ENCODE measurements around the gene TMEFF2. TPM values are rescaled to one million over a fixed set of nuclear protein-coding genes. Genes with fewer than 3 reads are reported as not detected.

Gene TMEFF2, protein sequence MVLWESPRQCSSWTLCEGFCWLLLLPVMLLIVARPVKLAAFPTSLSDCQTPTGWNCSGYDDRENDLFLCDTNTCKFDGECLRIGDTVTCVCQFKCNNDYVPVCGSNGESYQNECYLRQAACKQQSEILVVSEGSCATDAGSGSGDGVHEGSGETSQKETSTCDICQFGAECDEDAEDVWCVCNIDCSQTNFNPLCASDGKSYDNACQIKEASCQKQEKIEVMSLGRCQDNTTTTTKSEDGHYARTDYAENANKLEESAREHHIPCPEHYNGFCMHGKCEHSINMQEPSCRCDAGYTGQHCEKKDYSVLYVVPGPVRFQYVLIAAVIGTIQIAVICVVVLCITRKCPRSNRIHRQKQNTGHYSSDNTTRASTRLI
- 0.12 and 0.34 TPM in 2 replicates for total RNA-seq (2014; rRNA removed; shearing (Covaris generic))

DNA sequence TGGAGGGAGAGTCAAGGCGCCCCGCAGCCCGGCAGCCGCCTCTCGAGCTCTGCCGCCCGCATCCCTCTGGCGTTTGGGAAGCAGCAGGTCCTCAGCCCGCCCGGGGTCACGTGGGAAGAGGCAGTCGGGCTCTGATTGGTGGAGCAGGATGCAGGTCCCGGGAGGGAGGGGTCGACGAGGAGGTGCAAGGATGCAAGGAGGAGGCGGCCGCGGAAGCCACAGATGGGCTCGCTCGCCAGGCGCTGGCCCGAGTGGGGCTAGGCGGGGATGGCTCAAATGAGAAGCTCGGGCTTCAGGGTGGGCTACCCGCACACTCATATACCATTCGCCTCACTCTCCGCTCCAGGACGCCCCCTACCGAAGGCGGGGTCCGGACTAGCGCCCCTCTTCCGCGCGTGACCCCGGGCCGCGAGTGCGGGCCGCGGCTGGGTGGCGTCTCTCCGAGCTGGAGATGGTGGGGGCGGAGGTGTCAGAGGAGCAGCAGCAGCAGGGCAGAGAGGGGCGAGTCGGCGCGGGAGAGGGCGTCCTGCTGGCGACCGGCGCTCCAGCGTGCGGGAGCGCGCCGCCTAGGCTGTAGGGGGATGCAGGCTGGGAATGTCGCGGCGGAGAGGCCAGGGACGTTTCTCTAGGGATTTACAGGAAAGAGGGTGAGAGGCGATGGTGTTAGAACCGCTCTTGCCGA, at the start of gene TMEFF2:
Gene TMEFF2 (minus strand): TSS at position 68 of the 682 bp plus-strand sequence. CDS start 409 bp downstream, outside the sequence.
- DNase-seq (ENCODE audit: low read depth), result peak; percentile 80

DNA sequence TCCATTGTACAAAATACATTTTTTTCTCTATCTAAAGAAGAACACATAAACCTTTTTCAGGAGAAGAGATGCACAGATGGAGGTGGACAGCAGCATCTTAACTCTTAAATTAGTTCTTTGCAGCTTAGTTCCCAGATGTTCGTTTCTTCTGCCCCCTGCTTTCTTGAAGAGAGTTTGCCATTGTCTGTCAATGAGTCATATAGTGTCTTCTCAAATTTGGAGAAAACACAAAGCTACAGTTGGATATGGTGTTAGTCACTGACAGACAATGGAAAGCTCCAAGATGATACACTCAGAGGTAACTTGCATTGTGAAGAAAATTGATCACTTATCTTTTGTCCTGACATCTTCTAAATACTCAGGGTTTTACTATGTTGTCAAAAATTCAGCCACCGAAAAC, 48.8 kb upstream of the TMEFF2 start:
- peak; percentile 22 for DNase-seq (ENCODE audit: low read depth)

DNA sequence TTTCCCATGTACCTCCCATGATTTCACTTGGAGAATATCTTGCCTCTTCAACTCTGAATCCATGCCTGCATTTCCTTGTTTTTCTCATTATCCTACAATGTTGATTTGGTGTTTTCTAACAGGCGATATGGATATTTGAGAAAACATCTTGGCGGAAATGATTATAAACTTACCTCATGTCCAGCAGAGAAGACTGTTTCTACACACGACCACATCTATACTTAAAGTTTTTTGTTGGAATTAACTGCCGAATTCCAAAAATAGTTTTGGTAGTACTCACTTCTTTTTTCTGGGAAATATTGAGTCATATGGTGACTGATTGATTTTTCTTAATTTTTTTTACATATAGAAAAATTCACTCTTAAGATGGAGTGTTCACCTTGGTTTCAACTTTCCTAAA, 41.4 kb upstream of the TMEFF2 start:
- DNase-seq (ENCODE audit: low read depth), result peak; percentile 44

DNA sequence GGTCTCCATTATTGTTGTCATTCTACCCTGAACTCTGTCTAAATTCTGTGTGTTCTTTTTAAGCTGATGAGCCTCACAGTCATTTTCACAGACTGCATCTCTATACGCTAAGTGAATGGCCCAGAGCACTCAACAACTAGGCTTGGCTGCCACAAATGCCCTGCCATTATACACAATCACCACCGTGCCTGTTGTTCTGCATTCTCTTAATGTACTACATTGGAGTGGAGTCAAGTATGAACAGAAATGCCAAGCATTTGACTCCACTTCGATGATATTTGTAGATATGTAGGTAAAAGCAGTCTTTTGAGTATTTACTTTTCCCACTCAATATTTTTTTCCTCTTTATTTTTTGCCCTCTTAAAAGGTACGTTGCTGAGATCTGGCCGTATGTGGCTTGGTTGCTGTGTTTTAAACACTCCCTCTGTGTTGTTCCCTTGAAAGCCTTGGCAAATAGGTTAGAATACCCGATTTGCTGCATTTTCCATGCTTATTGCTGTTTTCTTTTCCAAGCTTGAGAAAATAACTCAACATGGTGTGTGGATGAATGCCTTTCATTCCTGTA, 36.2 kb upstream of the TMEFF2 start:
- no peak for DNase-seq (ENCODE audit: low read depth)

DNA sequence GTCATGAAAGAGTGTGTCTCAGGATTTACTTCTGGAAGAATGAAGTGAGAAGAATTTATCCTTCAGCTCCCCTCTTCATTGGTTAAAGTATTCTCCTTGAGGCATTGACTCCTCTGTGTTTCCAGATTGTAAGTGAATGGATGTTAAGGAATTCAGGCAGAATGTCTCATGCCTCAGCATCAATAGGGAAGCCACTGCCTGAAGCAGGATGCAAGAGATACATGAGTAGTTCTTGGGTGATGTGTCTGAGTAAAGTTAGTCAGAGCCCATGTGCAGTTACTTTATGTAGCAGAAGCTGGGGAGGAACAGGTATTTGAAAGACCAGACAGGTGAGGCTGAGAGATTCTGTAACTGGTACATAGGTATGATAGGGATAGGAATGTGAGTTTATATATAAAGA, 34.0 kb upstream of the TMEFF2 start:
- DNase-seq (ENCODE audit: low read depth), result no peak

DNA sequence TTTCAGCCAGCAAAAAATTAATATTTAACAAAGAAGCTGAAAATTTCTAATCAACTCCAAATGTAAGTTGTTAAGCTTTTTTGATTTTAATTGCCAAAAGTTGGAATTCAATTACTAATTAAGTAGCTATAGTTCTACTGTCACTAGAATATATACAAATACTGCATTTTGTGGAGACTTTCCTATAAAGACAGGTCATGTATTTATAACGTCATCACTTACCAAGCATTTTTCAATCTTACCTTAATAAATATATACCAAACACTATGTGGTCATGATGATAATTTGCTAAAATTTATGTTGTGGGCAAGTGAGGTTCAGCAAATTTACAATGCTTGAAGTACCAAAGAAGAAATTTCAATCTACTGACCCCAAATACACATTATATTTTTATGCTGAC, 24.2 kb upstream of the TMEFF2 start:
- DNase-seq (ENCODE audit: low read depth), result no peak

DNA sequence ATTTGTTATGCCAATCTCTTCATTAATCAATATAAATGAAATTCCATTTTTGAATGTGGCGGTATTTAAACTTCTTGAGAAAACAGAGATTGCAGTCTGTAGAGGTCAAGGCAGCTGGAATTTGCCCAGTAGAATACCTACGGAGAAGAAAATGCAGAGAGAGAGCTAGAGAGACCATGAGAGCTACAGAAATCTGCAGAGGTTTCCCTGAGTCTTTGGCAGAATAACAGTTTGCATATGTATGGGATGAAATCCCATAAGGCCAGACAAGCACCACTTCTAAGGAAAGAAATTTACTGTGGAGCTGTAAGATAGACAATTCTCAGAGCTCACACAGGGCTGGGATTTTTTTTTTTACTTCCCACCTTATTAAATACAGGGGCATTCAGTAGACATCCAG, 23.6 kb upstream of the TMEFF2 start:
- DNase-seq (ENCODE audit: low read depth), result no peak

DNA sequence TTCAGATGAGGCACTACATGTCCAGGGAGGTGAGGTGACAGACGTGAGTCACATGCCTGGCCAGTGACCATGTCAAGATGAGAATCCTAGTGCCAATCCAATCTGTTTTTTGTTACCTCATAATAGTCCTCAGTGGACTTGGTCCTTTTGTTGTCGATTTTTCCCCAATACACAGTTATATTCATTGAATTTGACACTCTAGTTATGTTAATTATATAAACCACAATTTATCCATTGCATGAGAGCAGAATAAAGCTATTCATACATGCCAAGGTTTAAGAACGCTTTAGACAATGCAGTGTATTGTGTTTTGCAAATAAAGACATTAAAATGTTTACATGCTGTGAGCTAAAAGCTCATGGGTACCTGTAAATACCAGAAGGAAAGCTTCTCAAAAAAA, 21.6 kb upstream of the TMEFF2 start:
- no peak for DNase-seq (ENCODE audit: low read depth)

DNA sequence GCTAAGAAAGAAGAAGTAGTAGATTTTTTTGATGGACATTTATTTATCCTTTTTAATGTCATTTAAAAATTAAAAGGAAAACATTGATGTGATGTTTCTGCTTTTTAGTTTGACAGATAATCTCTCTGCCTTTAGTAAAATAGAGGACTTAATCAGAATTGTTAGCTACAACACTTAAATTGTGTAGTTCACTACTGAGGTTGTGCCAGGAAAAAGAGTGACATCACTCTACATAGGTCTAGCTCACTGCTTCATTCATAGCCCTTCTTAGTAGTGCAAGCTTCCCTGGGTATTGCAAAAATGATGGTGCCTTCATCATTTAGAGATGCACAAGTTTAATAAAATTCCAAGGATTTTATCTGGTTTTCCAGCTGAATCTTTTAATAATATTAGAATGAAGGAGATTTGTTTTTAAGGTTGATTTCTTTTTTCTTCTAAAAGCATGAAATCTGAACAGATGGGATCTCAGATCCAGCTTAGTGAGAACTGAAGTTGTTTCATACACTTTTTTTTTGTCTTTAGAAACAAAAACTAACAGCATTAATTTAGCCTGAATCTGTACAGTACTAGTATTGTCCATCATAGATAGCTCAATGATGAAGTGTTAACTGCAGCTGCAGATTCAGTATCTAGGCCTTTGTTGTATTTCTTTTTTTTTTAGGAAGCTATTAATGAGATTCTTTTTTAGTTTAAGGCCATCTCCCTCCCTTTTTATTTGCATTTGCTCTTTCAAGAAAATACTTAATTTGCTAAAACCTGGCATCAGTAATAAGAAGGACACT, 20.6 kb upstream of the TMEFF2 start:
- no peak for DNase-seq (ENCODE audit: low read depth)

DNA sequence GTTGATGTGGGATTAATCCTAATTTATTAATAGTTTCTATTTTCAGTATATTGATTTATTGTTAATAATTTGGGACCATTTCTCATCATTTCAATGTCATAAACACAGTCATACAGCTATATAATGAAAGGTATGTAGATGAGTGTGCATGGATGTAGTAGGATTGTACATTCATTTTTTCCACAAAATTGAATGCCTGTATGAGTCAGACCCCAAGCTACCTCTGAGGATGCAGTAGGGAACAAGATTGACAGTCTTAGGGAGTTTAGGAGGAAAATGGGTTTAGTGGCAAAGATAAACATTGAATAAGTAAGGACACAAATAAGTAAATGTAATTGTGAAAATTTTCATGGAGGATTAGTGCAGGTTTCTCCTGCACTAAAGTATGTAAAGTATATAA, 14.1 kb upstream of the TMEFF2 start:
- DNase-seq (ENCODE audit: low read depth), result peak; percentile 23

DNA sequence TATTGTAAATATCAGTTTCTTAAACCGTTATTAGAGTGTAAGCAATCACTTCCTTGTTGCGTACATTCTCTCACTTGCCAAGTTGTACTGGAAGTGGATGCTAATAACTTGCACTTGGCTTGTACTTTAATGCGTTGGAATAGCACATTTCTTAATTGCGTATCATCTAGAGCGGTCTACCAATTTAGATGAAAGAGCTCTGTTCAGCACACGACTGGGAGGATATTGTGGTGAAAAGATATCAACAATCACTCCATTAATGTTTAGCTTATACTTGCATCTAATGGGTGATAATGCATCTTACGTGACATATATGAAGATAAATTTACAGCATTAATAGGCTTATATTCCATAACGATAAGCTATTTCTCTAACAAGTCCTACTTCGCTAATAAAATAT, 11.7 kb upstream of the TMEFF2 start:
- DNase-seq (ENCODE audit: low read depth), result no peak

DNA sequence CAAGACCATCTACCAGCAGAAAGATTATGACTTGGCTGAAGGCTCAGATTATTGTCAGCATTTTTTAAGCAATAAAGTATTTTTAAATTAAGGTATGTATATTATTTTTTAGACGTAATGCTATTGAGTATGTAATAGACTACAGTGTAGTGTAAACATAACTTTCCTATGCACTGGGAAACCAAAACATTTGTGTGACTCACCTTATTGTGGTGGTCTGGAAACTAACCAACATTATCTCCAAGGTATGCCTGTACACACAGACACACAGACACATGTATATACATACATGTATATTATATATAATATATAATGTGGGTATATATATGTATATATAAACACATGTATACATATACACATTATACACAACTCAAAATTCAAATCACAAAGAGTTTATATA, 9.1 kb upstream of the TMEFF2 start:
- no peak for DNase-seq (ENCODE audit: low read depth)

DNA sequence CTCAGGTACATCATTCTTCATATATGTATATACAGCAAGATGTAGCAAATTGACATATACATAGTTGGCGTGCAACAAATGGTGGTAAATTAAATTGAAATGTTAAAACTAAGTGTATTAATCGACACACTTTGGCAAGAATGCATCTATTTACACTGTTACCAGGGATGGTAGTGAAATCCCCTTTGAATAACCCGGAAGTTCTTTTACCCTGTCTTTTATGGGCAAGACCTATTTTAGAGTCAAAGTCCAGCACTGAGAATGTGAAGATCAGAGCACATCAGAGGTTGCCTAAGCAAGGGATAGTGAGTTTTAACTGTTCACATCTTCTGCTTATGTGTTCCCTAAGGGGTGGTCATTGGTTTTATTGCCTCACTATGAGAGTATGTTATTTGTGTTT, 7.6 kb upstream of the TMEFF2 start:
- DNase-seq (ENCODE audit: low read depth), result no peak

DNA sequence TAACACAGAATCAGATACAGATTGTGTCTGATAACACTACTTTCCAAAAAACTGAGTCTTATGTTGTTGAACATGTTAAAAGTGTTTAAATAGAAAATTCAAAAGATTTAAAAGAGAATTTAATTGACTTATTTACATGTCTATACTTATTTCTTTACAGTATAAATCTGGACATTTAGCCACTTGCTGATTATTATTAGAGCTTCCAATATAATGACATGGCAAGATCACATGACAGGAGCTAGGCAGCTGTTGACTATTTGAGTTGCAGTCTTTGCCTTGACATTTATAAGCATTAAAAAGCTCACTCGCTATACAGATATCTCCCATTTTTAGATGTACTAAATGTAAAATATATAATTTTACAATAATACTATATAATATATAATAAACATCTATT, 6.4 kb upstream of the TMEFF2 start:
- DNase-seq (ENCODE audit: low read depth), result no peak

DNA sequence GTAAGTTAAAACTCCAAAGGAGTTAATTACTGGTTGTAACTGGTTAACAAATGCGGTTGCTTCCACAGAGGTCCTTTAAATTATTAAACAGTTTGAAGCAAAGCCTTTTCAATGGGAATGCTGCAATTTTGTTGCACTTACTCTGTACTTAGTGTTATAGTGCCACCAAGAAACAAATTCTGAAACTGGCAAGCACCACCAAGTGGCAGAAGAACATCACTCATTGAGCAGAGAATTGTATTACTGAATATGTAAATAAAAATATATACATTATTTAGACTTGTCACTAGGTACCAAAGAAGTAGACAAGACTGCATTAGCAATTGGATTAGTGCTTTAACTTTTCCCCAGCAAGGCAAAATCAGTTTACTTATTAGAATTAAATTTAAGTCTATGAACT, 2.6 kb upstream of the TMEFF2 start:
- DNase-seq (ENCODE audit: low read depth), result peak; percentile 13

DNA sequence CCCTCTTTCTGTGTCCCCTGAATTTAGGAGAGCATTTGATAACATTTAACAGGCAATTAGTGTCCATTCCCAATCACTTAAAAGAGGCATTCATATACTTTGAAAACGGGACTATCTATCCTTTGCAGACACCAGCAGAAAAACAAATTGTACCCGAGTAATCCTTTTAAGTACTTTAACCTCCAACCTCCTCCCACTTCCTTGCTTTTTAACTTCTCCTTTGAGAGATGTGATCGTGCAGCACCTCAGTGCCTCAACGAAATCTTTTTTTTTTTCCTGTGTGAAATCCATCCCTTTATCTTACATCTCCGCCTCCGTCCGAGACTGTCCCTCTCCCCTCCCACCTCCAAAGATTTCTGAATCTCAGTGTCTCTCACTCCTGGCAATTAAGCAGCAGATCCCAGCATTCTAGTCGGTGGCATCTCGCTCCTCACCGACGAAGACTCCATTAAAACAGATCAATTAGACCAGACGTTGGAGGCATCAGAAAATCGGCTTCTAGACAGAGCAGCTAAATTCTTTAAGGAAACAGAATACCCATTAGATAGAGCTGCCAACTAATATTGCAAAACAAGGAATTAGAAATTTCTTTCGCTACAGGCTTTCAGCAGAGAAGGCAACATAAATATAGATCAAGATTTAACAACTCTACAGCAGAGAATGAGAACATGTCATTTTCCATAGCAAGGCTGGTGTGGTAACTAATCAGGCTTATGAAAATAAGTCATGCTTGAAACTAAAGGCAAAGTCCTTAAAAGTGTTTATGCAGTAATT, 1.9 kb upstream of the TMEFF2 start:
- no peak for DNase-seq (ENCODE audit: low read depth)

DNA sequence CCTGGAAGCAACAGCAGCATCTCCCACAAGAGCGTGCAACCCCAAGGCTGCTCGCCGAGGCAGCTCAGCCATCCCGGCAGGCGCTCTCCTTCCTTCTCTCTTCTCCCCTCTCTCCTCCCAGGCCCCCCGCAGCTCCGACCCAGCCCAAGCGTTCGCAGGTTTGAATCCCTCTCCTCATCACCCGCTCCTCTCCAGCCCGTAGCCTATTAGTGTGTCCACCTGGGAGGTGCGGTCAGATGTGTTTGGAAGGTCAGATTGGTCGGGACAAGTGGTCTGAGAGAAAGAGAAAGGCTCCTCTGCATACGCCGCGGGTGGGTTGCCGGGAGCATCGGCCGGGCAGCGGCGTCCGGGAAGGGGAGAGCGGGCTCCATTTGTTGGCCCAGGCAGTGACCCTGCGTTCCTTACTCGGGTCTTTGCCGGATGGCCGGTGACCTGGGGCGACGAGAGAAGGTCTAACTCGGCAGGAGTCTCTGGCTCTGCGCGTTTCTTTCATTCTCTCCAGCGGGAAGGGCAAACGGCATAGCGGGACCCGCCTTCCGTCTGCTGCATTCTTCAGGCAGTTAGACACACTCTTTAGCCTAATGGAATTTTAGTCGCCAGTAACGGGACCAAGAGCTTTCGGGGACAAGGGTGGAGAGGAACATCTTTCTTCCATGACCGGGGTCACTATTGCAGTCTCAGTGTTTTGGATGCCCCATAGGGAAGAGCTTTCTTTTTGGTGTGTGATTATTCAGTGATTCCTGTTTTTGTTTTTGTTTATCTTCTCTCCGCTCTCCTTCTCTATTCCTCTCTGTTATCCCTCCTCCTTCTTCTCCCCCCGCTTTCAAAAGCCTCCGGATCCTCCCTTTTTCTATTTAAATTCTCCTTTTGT, 1.1 kb upstream of the TMEFF2 start:
- DNase-seq (ENCODE audit: low read depth), result peak; percentile 47

DNA sequence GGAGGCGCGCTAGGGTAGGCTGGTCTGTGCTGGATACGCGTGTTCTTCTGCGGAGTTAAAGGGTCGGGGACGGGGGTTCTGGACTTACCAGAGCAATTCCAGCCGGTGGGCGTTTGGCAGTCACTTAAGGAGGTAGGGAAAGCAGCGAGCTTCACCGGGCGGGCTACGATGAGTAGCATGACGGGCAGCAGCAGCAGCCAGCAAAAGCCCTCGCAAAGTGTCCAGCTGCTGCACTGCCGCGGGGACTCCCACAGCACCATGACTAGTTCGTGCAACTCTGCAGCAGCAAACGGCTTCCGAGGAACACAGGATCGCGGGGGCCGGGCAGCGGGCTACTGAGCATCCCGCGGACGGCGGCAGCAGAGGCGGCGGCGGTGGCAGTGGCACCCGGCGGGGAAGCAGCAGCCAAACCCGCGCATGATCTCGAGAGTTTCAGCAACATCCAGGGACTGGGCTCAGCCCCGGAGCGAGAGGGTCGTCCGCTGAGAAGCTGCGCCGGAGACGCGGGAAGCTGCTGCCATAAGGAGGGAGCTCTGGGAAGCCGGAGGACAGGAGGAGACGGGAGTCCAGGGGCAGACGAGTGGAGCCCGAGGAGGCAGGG, 368 bp downstream of the TMEFF2 start:
- peak; percentile 38 for DNase-seq (ENCODE audit: low read depth)

DNA sequence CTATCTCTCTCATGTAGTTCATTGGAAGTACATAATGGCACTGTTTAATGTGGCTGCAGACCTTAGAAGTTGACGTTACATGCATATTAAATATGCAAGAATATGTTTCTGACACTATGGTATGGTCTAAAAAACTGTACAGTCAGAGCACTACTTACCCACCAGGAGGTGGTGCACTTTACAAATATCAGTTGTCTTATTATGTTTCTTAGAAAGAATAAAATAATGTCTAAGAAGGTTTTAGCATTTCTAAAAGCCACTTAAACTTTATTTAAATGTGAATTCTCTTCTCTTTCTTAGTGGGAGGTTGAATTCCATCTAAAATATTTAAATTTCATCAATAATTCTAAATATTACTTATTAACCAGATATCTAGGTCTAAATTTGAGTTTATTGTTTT, 4.3 kb downstream of the TMEFF2 start:
- DNase-seq (ENCODE audit: low read depth), result peak; percentile 32

DNA sequence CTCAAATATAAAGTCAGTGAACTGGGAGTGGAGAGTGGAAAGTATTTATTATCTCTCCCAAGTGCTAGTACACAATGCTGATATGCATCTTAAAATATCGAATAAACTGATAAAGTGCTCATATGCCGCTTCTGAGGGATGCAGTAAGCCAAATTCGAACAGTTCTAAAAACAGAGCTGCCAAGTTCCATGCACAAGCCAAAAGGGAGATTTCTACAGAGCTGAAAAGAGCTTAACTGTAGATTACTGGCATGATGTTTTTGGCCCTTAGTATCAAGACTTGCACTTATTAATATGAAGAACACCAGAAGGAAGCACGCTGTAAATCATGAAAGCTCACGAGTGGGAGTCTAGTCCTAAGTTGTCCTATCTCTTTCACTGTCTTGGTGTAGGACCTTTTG, 7.9 kb downstream of the TMEFF2 start:
- no peak for DNase-seq (ENCODE audit: low read depth)

Measured in M059J (cell line).